Calu3 (cell line): ENCODE data around the gene CDCP2. TPM values are rescaled to one million over a fixed set of nuclear protein-coding genes. Genes with fewer than 3 reads are reported as not detected.

Experiments used
- BruUV-seq: library from RNA; stranded (reverse); fragments of 400-500 nt; replicated peaks from 2 replicates; lab custom pipeline; 2021; lab: Mats Ljungman, UMichigan
- CTCF ChIA-PET: fragments of 300-600 bp; sonication (Branson Sonifier 250); formaldehyde crosslinking; loops from one replicate; lab custom pipeline; 2022; ENCODE audit warnings: antibody characterized with exemption; lab: Charles Lee
- DNase-seq: peaks from one replicate; pipeline ENCODE4 v3.0.0; 2022
- H3K27ac Mint-ChIP-seq: one replicate; pipeline ENCODE4 v1.8.0; 2022; ENCODE audit warnings: mixed read lengths; ENCODE audit not compliant: unreplicated experiment
- H3K27me3 Mint-ChIP-seq: one replicate; pipeline ENCODE4 v1.8.0; 2022; ENCODE audit warnings: mixed read lengths; ENCODE audit not compliant: unreplicated experiment
- H3K36me3 Mint-ChIP-seq: one replicate; pipeline ENCODE4 v1.8.0; 2022; ENCODE audit warnings: mild to moderate bottlenecking, moderate library complexity, mixed read lengths; ENCODE audit not compliant: insufficient read depth, unreplicated experiment
- H3K4me1 Mint-ChIP-seq: one replicate; pipeline ENCODE4 v1.8.0; 2022; ENCODE audit warnings: mild to moderate bottlenecking, low read depth, mixed read lengths; ENCODE audit not compliant: unreplicated experiment
- H3K4me3 Mint-ChIP-seq: one replicate; pipeline ENCODE4 v1.8.0; 2022; ENCODE audit warnings: mild to moderate bottlenecking, low read depth, moderate library complexity, mixed read lengths; ENCODE audit not compliant: unreplicated experiment
- H3K9me3 Mint-ChIP-seq: one replicate; pipeline ENCODE4 v1.8.0; 2022; ENCODE audit warnings: low read depth, mixed read lengths; ENCODE audit not compliant: unreplicated experiment
- CTCF ChIP-seq: fragments of 200-600 bp; IDR thresholded peaks from one replicate; pipeline ENCODE4 v1.8.0; 2022; ENCODE audit warnings: antibody characterized with exemption; ENCODE audit not compliant: unreplicated experiment
- intact Hi-C: fragments of 100-400 bp; cut with micrococcal nuclease; formaldehyde crosslinking; loops from one replicate; pipeline ENCODE4 v1.10.0; 2022; ENCODE audit not compliant: unreplicated experiment
- total RNA-seq: library from RNA; stranded (reverse); gene quantifications from 2 replicates; pipeline ENCODE4 v1.2.3, GENCODE V29; 2022

CDCP2 gene
- total RNA-seq, 1 experiment from 2014 or later = not detected

- CTCF ChIA-PET = interaction anchor here (0.7 kb wide), 1 partner anchor 148 kb away, joined by 3 read pairs; no protein-coding TSS in a partner anchor
- DNase-seq = peak; percentile 40
- intact Hi-C loops = loop anchor here (5.0 kb wide), 1 partner anchor 363 kb away; no protein-coding TSS in a partner anchor
- no TSS peak for BruUV-seq
- Mint-ChIP-seq H3K4me3 (no peak overlapping the region), H3K4me1 (peaks cover 7% of the 10 kb centered on the region), H3K36me3 (peaks cover 3% of the 10 kb centered on the region), H3K27ac (no peak overlapping the region), H3K9me3 (no peaks in the 10 kb centered on the region), H3K27me3 (peaks cover 24% of the 10 kb centered on the region)
- no peak for TF ChIP-seq CTCF
Observed at GRCh38 chr1:54124472-54124871, 28.3 kb downstream of the CDCP2 start.

- peaks cover 11% of the 10 kb centered on the region for H3K27me3 Mint-ChIP-seq
- H3K9me3 Mint-ChIP-seq = no peaks in the 10 kb centered on the region
- no peak for DNase-seq
- no peak for TF ChIP-seq CTCF
- intact Hi-C loops = loop anchor here (5.0 kb wide), 1 partner anchor 364 kb away; no protein-coding TSS in a partner anchor
- BruUV-seq = no TSS peak
- H3K36me3 Mint-ChIP-seq = peaks cover 3% of the 10 kb centered on the region
- no peak overlapping the region for H3K27ac Mint-ChIP-seq
- peaks cover 7% of the 10 kb centered on the region for H3K4me1 Mint-ChIP-seq
- no peak overlapping the region for H3K4me3 Mint-ChIP-seq
- CTCF ChIA-PET = no interaction called here
Observed at GRCh38 chr1:54122992-54123391, 29.8 kb downstream of the CDCP2 start.

GRCh38 chr1:54122135-54122751 is 30.6 kb downstream of the CDCP2 start:
- Mint-ChIP-seq H3K27ac (no peak overlapping the region), H3K27me3 (peaks cover 3% of the 10 kb centered on the region), H3K4me1 (peaks cover 7% of the 10 kb centered on the region), H3K4me3 (no peak overlapping the region), H3K36me3 (peaks cover 3% of the 10 kb centered on the region), H3K9me3 (no peaks in the 10 kb centered on the region)
- DNase-seq = no peak
- intact Hi-C loops = loop anchor here (5.0 kb wide), 1 partner anchor 365 kb away; no protein-coding TSS in a partner anchor
- BruUV-seq = no TSS peak
- TF ChIP-seq CTCF = no peak
- CTCF ChIA-PET = interaction anchor here (1.0 kb wide), 1 partner anchor 78 kb away, joined by 4 read pairs; the partner anchor contains the start of genes CYB5RL and MRPL37

GRCh38 chr1:54121482-54122134 is 31.2 kb downstream of the CDCP2 start:
- Mint-ChIP-seq H3K27ac (peak overlapping the region; percentile 29), H3K9me3 (no peaks in the 10 kb centered on the region), H3K36me3 (peaks cover 3% of the 10 kb centered on the region), H3K4me3 (no peak overlapping the region), H3K4me1 (peaks cover 7% of the 10 kb centered on the region), H3K27me3 (no peaks in the 10 kb centered on the region)
- DNase-seq = peak; percentile 84
- intact Hi-C loops = loop anchor here (5.0 kb wide), 1 partner anchor 366 kb away; no protein-coding TSS in a partner anchor
- no TSS peak for BruUV-seq
- CTCF ChIA-PET = interaction anchor here (0.6 to 1.0 kb wide), 3 partner anchors 50 to 368 kb away, joined by 4 to 6 read pairs (median 5); partner anchors contain the start of genes CYB5RL and MRPL37
- TF ChIP-seq CTCF = peak; percentile 81
